PC-3 (cell line): ENCODE data around the gene CCDC92. TPM values are rescaled to one million over a fixed set of nuclear protein-coding genes. Genes with fewer than 3 reads are reported as not detected.

Source experiments
- ATAC-seq: fragments of 200-7000 bp; cut with Tn5 transposase; 2 replicates; pipeline ENCODE4 v1.9.1; 2020; ENCODE audit warnings: mild to moderate bottlenecking, moderate library complexity
- BruUV-seq: library from RNA; stranded (reverse); fragments of 400-500 nt; replicated peaks from 2 replicates; lab custom pipeline; 2021; lab: Mats Ljungman, UMichigan
- CTCF ChIA-PET: fragments of 300-600 bp; sonication (Branson Sonifier 250); formaldehyde crosslinking; loops from one replicate; lab custom pipeline; 2022; ENCODE audit warnings: antibody characterized with exemption; lab: Charles Lee
- POLR2A ChIA-PET: fragments of 300-600 bp; sonication (Branson Sonifier 250); formaldehyde crosslinking; loops from one replicate; lab custom pipeline; 2022; ENCODE audit warnings: antibody characterized with exemption; ENCODE audit not compliant: unreplicated experiment; lab: Charles Lee
- DNase-seq: peaks from one replicate; pipeline ENCODE4 v3.0.0-alpha.2; 2015
- H2AFZ ChIP-seq: fragments of 300-600 bp; sonication (generic); 2 replicates; pipeline ENCODE4 v1.6.0; 2016; ENCODE audit warnings: antibody characterized with exemption, low read length
- H3F3A ChIP-seq: fragments of 300-600 bp; sonication (generic); one replicate; pipeline ENCODE4 v1.6.0; 2017; ENCODE audit warnings: antibody characterized with exemption, low read length, control low read depth, mild to moderate bottlenecking; ENCODE audit not compliant: unreplicated experiment
- H3K27ac ChIP-seq: fragments of 300-600 bp; sonication (generic); 2 replicates; pipeline ENCODE4 v1.5.1; 2016; ENCODE audit warnings: mild to moderate bottlenecking, low read length
- H3K27me3 ChIP-seq: fragments of 300-600 bp; sonication (generic); 2 replicates; pipeline ENCODE4 v1.6.1; 2016; ENCODE audit warnings: low read length, mixed read lengths
- H3K36me3 ChIP-seq: fragments of 300-600 bp; sonication (generic); 2 replicates; pipeline ENCODE4 v1.6.1; 2016; ENCODE audit warnings: low read depth, mixed run types, low read length, mixed read lengths
- H3K4me1 ChIP-seq: fragments of 300-600 bp; sonication (generic); 2 replicates; pipeline ENCODE4 v1.5.1; 2016; ENCODE audit warnings: low read length; ENCODE audit not compliant: insufficient read depth
- H3K4me2 ChIP-seq: fragments of 300-600 bp; sonication (generic); 2 replicates; pipeline ENCODE4 v1.6.0; 2016; ENCODE audit warnings: low read length
- H3K4me3 ChIP-seq: fragments of 300-600 bp; sonication (generic); 2 replicates; pipeline ENCODE4 v1.5.1; 2016; ENCODE audit warnings: mild to moderate bottlenecking, low read length, mixed read lengths
- H3K79me2 ChIP-seq: fragments of 300-600 bp; sonication (generic); 2 replicates; pipeline ENCODE4 v1.6.1; 2017; ENCODE audit warnings: low read length, mixed read lengths
- H3K9ac ChIP-seq: fragments of 300-600 bp; sonication (generic); 2 replicates; pipeline ENCODE4 v1.6.0; 2016; ENCODE audit warnings: mild to moderate bottlenecking, low read length
- H3K9me2 ChIP-seq: fragments of 300-600 bp; sonication (generic); replicated peaks from 2 replicates; pipeline ENCODE4 v1.6.1; 2016; ENCODE audit warnings: mixed run types, low read length, mixed read lengths
- H3K9me3 ChIP-seq: fragments of 300-600 bp; sonication (generic); 2 replicates; pipeline ENCODE4 v1.6.1; 2016; ENCODE audit warnings: low read length, mixed read lengths
- H4K20me1 ChIP-seq: fragments of 300-600 bp; sonication (generic); 2 replicates; pipeline ENCODE4 v1.6.1; 2016; ENCODE audit warnings: low read length, mixed read lengths
- EZH2 ChIP-seq: fragments of 300-600 bp; sonication (generic); IDR thresholded peaks from one replicate; pipeline ENCODE4 v1.6.1; 2017; ENCODE audit warnings: antibody characterized with exemption, mild to moderate bottlenecking, low read length; ENCODE audit not compliant: unreplicated experiment
- EZH2phosphoT487 ChIP-seq: fragments of 300-600 bp; sonication (generic); IDR thresholded peaks from 2 replicates; pipeline ENCODE4 v1.6.1; 2018; ENCODE audit warnings: mild to moderate bottlenecking, antibody characterized with exemption, low read length, borderline replicate concordance
- intact Hi-C: fragments of 100-400 bp; cut with micrococcal nuclease; formaldehyde crosslinking; loops from 2 replicates; pipeline ENCODE4 v1.9.0; 2023
- total RNA-seq: library from RNA; depleted of rRNA; stranded (reverse); fragments of >200 nt; gene quantifications from 2 replicates; pipeline ENCODE4 v1.2.3, GENCODE V29; 2014
- TF ChIP-seq, protein P1 (sequence below): fragments of 300-600 bp; sonication (generic); conservative IDR thresholded peaks from 2 replicates; pipeline ENCODE4 v1.5.1; 2017; ENCODE audit warnings: antibody characterized with exemption, low read depth, mild to moderate bottlenecking, low read length

CCDC92 gene
- total RNA-seq, 1 experiment from 2014 or later, result 9.6 TPM

DNA sequence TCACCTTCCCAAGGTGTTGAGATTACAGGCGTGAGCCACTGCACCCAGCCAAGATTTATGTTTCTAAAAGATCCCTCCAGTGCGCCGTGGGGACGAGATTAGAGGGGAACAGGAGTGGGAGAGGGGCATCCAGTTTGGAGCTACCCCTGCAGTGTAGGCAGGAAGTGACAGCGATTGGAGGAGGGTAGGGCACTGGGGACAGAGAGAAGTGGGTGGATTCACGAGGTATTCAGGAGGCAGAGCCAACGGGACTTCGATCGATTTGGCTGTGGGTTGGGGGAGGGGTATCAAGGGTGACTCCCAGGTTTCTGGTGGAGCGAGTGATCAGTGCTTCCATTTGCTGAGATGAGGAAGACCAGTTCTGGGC is 82.1 kb downstream of the CCDC92 start:
- H3K36me3 ChIP-seq, result no peaks in the 10 kb centered on the region
- ChIA-PET POLR2A (no interaction called here), CTCF (no interaction called here)
- H3K27ac ChIP-seq, result no peak overlapping the region
- no peaks in the 10 kb centered on the region for H3F3A ChIP-seq
- TF ChIP-seq, protein P1, sequence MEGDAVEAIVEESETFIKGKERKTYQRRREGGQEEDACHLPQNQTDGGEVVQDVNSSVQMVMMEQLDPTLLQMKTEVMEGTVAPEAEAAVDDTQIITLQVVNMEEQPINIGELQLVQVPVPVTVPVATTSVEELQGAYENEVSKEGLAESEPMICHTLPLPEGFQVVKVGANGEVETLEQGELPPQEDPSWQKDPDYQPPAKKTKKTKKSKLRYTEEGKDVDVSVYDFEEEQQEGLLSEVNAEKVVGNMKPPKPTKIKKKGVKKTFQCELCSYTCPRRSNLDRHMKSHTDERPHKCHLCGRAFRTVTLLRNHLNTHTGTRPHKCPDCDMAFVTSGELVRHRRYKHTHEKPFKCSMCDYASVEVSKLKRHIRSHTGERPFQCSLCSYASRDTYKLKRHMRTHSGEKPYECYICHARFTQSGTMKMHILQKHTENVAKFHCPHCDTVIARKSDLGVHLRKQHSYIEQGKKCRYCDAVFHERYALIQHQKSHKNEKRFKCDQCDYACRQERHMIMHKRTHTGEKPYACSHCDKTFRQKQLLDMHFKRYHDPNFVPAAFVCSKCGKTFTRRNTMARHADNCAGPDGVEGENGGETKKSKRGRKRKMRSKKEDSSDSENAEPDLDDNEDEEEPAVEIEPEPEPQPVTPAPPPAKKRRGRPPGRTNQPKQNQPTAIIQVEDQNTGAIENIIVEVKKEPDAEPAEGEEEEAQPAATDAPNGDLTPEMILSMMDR, result no peak
- no peaks in the 10 kb centered on the region for H3K4me1 ChIP-seq
- no peaks in the 10 kb centered on the region for H3K79me2 ChIP-seq
- no peak overlapping the region for H3K4me3 ChIP-seq
- H3K9me2 ChIP-seq, result no peaks in the 10 kb centered on the region
- H3K9ac ChIP-seq, result no peak overlapping the region
- no TSS peak for BruUV-seq
- intact Hi-C loops, result no loop called here
- no peak overlapping the region for H3K4me2 ChIP-seq
- H2AFZ ChIP-seq, result no peak overlapping the region
- no peak for ATAC-seq
- DNase-seq, result no peak
- H3K9me3 ChIP-seq, result no peaks in the 10 kb centered on the region
- H4K20me1 ChIP-seq, result no peaks in the 10 kb centered on the region
- H3K27me3 ChIP-seq, result peaks cover 36% of the 10 kb centered on the region

DNA sequence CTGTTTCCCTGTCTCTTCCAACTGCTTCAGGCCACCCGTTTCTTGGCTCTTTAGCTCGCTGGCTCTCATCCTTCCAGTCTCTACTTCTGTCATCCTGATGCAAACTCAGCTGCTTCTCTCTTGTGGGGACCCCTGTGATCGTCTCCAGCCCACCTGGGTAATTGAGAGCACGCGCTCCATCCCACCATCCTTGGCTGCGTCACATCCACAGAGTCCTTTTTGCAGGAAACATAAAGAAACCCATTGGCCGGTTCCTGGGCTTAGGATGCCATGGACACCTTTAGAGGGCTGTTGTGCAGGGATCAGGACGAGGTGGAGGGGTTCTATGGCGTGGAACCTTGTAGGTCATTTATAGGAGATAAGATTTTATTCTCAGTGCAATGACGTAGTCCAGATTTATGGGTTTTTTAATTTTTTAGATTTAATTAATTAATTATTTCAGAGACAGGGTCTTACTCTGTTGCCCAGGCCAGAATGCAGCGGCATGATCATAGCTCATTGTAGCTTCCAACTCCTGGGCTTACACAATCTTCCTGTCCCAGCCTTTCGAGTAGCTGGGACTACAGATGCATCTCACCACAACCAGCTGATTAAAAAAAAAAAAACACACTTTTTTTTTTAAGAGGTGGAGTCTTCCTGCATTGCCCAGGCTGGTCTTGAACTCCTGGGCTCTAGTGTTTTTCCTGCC is 82.6 kb downstream of the CCDC92 start:
- Histone ChIP-seq H3K4me3 (no peak overlapping the region), H3K9me3 (no peaks in the 10 kb centered on the region), H4K20me1 (no peaks in the 10 kb centered on the region), H3K79me2 (no peaks in the 10 kb centered on the region), H3K4me1 (no peaks in the 10 kb centered on the region), H3K27ac (no peak overlapping the region), H3K27me3 (peaks cover 41% of the 10 kb centered on the region), H3K36me3 (no peaks in the 10 kb centered on the region), H3K9me2 (no peaks in the 10 kb centered on the region), H3F3A (no peaks in the 10 kb centered on the region), H2AFZ (no peak overlapping the region), H3K4me2 (no peak overlapping the region), H3K9ac (no peak overlapping the region)
- ChIA-PET POLR2A (interaction anchor here (0.6 kb wide), 1 partner anchor 99 kb away, joined by 5 read pairs; no protein-coding TSS in a partner anchor), CTCF (no interaction called here)
- ATAC-seq (no peak), DNase-seq (no peak)
- TF ChIP-seq, protein P1, result no peak
- no peak for TF ChIP-seq EZH2phosphoT487
- TF ChIP-seq EZH2, result no peak
- no TSS peak for BruUV-seq
- intact Hi-C loops, result no loop called here

DNA sequence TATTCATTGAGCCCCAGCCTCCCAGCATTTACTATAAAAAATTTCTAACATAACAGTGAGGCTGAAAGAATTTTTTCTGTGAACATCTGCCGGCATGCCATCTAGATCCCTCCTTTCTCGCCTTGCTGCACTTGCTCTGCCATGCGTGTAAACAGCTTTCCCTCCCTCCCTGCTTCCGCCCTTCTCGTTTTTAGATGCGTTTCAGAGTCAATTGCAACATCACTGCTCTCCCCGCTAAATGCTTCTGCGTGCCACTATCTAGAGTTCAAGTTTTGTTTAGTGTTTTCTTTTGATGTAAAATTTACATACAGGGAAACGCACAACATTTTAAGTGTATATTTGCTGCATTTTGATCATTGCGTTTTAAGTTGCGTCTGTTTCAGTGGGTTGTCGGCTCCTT is 83.6 kb downstream of the CCDC92 start:
- Histone ChIP-seq H3K9me3 (no peaks in the 10 kb centered on the region), H3K36me3 (no peaks in the 10 kb centered on the region), H3K4me3 (no peak overlapping the region), H3K79me2 (no peaks in the 10 kb centered on the region), H3K9me2 (no peaks in the 10 kb centered on the region), H3K27ac (no peak overlapping the region), H2AFZ (no peak overlapping the region), H3K4me1 (no peaks in the 10 kb centered on the region), H3K9ac (no peak overlapping the region), H3K4me2 (no peak overlapping the region), H3K27me3 (peaks cover 51% of the 10 kb centered on the region), H3F3A (no peaks in the 10 kb centered on the region), H4K20me1 (no peaks in the 10 kb centered on the region)
- no peak for TF ChIP-seq EZH2phosphoT487
- TF ChIP-seq, protein P1, result no peak
- no peak for TF ChIP-seq EZH2
- no peak for ATAC-seq
- ChIA-PET POLR2A (no interaction called here), CTCF (no interaction called here)
- intact Hi-C loops, result no loop called here
- DNase-seq, result no peak
- no TSS peak for BruUV-seq
